Lung (tissue), 12 donors: ENCODE results near the gene CLIC4. TPM values are rescaled to one million over a fixed set of nuclear protein-coding genes. Genes with fewer than 3 reads are reported as not detected.
A peak's percentile ranks its signal among the peaks of the same experiment; 100 is the strongest.

Experiments
- ATAC-seq: fragments of 200-7000 bp; cut with Tn5 transposase; one replicate; pipeline ENCODE4 v1.9.1; 2020; ENCODE audit warnings: moderate number of reproducible peaks; ENCODE audit not compliant: insufficient read depth, low FRiP score
- DNase-seq, 3 donors: peaks; one replicate each; pipeline ENCODE4 v3.0.0-alpha.2; 2013 to 2017
- H3K27ac ChIP-seq, 2 donors: one replicate each; pipeline ENCODE4 v1.5.1; 2013; ENCODE audit warnings: mild to moderate bottlenecking in 2 of 2, moderate library complexity in 2 of 2, control low read depth in 1 of 2, inconsistent platforms in 1 of 2, low read depth in 1 of 2, low read length in 1 of 2
- H3K27me3 ChIP-seq, 3 donors: one replicate each; pipeline ENCODE4 v1.5.1; 2013; ENCODE audit warnings: low read length in 2 of 3; ENCODE audit not compliant: control insufficient read depth in 3 of 3, insufficient read depth in 3 of 3
- H3K36me3 ChIP-seq, 4 donors: one replicate each; pipeline ENCODE4 v1.5.1; 2013; ENCODE audit warnings: low read length in 4 of 4, mild to moderate bottlenecking in 1 of 4, moderate library complexity in 1 of 4; ENCODE audit not compliant: control insufficient read depth in 4 of 4, insufficient read depth in 4 of 4
- H3K4me1 ChIP-seq, 5 donors: one replicate each; pipeline ENCODE4 v1.5.1; 2013; ENCODE audit warnings: low read length in 5 of 5, mild to moderate bottlenecking in 2 of 5, moderate library complexity in 1 of 5; ENCODE audit not compliant: control insufficient read depth in 5 of 5, insufficient read depth in 5 of 5
- H3K4me3 ChIP-seq: one replicate; pipeline ENCODE4 v1.5.1; 2013; ENCODE audit warnings: mild to moderate bottlenecking, control low read depth, moderate library complexity
- H3K9ac ChIP-seq, 2 donors: one replicate each; pipeline ENCODE4 v1.5.1; 2013; ENCODE audit warnings: low read length in 2 of 2, control low read depth in 1 of 2; ENCODE audit not compliant: insufficient read depth in 1 of 2
- H3K9me3 ChIP-seq, 4 donors: one replicate each; pipeline ENCODE4 v1.5.1; 2013; ENCODE audit warnings: low read length in 3 of 4, mild to moderate bottlenecking in 1 of 4, moderate library complexity in 1 of 4; ENCODE audit not compliant: control insufficient read depth in 4 of 4, insufficient read depth in 3 of 4
- CTCF ChIP-seq: IDR thresholded peaks from 2 replicates; pipeline ENCODE4 v1.5.1; 2012; ENCODE audit warnings: mild to moderate bottlenecking; ENCODE audit errors: control extremely low read depth, extremely low read depth
- WGBS, 2 donors: extraction: QIAGEN DNeasy Blood & Tissue Kit; methylation state at CpG; one replicate each; pipeline ENCODE4 v1.1.7; 2013; 5-methylcytosine and 5-hydroxymethylcytosine counted together
- polyA plus RNA-seq, 2 donors: library from polyadenylated mRNA; stranded (reverse); fragments of 200-250 nt; gene quantifications; one replicate each; pipeline ENCODE4 v1.2.1, GENCODE V29; 2013
- total RNA-seq, 2 donors: library from RNA; depleted of rRNA in 1 of 2; stranded (reverse); fragments of >200 nt in 1 of 2; gene quantifications; one replicate each; pipeline ENCODE4 v1.2.1, GENCODE V29; 2014 to 2021
- donor health status: control.
- donor health status: control.
- donor health status: Bipolar disorder and iron deficiency.
- donor health status: healthy.
- donor health status: DM: yes; HTN: yes; CAD: no.

Gene CLIC4
- total and polyA plus RNA-seq, 4 donors = 52.0 to 236 (median 166) TPM

- ATAC-seq = no peak
Observed at GRCh38 chr1:24864370-24864777, 119.1 kb downstream of the CLIC4 start.

GRCh38 chr1:24865168-24865567 lies 119.9 kb downstream of the CLIC4 start:
- H3K9ac ChIP-seq = no peak overlapping the region
- no peak for ATAC-seq
- no peak for TF ChIP-seq CTCF
- no peak overlapping the region for H3K27ac ChIP-seq
- H3K36me3 ChIP-seq = no peaks in the 10 kb centered on the region
- DNase-seq = no peak
- no peaks in the 10 kb centered on the region for H3K9me3 ChIP-seq
- H3K27me3 ChIP-seq = peaks cover 0 to 2% (median 0%) of the 10 kb centered on the region in 3 donors
- WGBS, 2 donors = 89 to 90% methylated on average over 7 of the region's 7 CpGs
- H3K4me3 ChIP-seq = no peak overlapping the region
- peaks cover 0 to 20% (median 11%) of the 10 kb centered on the region in 5 donors for H3K4me1 ChIP-seq

More at GRCh38 chr1:24864370-24864777, 119.1 kb downstream of the CLIC4 start:
- H3K36me3 ChIP-seq = no peaks in the 10 kb centered on the region
- no peak overlapping the region for H3K27ac ChIP-seq
- H3K9me3 ChIP-seq = no peaks in the 10 kb centered on the region
- H3K9ac ChIP-seq = no peak overlapping the region
- 10 to 26% methylated on average over 8 of the region's 8 CpGs for WGBS, 2 donors
- no peak overlapping the region for H3K4me3 ChIP-seq
- DNase-seq = peak in 1 of 3 donors; percentile 32
- H3K4me1 ChIP-seq = peaks cover 0 to 20% (median 11%) of the 10 kb centered on the region in 5 donors
- TF ChIP-seq CTCF = no peak
- peaks cover 0 to 2% (median 0%) of the 10 kb centered on the region in 3 donors for H3K27me3 ChIP-seq

- 93 to 96% methylated on average over 3 of the region's 3 CpGs for WGBS, 2 donors
- DNase-seq (no peak), ATAC-seq (no peak)
- TF ChIP-seq CTCF = no peak
- no peak overlapping the region for H3K4me3 ChIP-seq
- no peaks in the 10 kb centered on the region for H3K36me3 ChIP-seq
- H3K27me3 ChIP-seq = peaks cover 0 to 2% (median 0%) of the 10 kb centered on the region in 3 donors
- peaks cover 0 to 20% (median 11%) of the 10 kb centered on the region in 5 donors for H3K4me1 ChIP-seq
- no peak overlapping the region for H3K9ac ChIP-seq
- no peaks in the 10 kb centered on the region for H3K9me3 ChIP-seq
- no peak overlapping the region for H3K27ac ChIP-seq
Observed at GRCh38 chr1:24865587-24865986, 120.3 kb downstream of the CLIC4 start.
